GM11168 (cell line): ENCODE measurements around the gene PNPLA1.

ENCODE experiments used
- in situ Hi-C: fragments of 300-500 bp; cut with MboI; formaldehyde crosslinking; loops from one replicate; pipeline ENCODE4 v1.12.0; 2022; ENCODE audit warnings: low sequenced_read_pairs; ENCODE audit not compliant: unreplicated experiment

PNPLA1 gene

GRCh38 chr6:36245572-36246061 is 24.2 kb upstream of the PNPLA1 start:
- in situ Hi-C loops = no loop called here

GRCh38 chr6:36246506-36247268 is 23.2 kb upstream of the PNPLA1 start:
- in situ Hi-C loops = no loop called here

GRCh38 chr6:36247693-36248092 is 22.2 kb upstream of the PNPLA1 start:
- in situ Hi-C loops = no loop called here

GRCh38 chr6:36248980-36249379 is 20.9 kb upstream of the PNPLA1 start:
- in situ Hi-C loops = no loop called here

GRCh38 chr6:36249536-36249935 is 20.3 kb upstream of the PNPLA1 start:
- in situ Hi-C loops = no loop called here

GRCh38 chr6:36252005-36252404 is 17.9 kb upstream of the PNPLA1 start:
- in situ Hi-C loops = no loop called here

- in situ Hi-C loops = no loop called here
Observed at GRCh38 chr6:36263390-36264000, 6.4 kb upstream of the PNPLA1 start.

GRCh38 chr6:36265744-36266143 is 4.1 kb upstream of the PNPLA1 start:
- in situ Hi-C loops = no loop called here

GRCh38 chr6:36266913-36267644 is 2.8 kb upstream of the PNPLA1 start:
- in situ Hi-C loops = no loop called here

GRCh38 chr6:36267731-36268477 is 2.0 kb upstream of the PNPLA1 start:
- in situ Hi-C loops = no loop called here

GRCh38 chr6:36268478-36269275 is 1.2 kb upstream of the PNPLA1 start:
- in situ Hi-C loops = no loop called here

GRCh38 chr6:36272234-36272633 is 2.4 kb downstream of the PNPLA1 start:
- in situ Hi-C loops = no loop called here

- in situ Hi-C loops = no loop called here
Observed at GRCh38 chr6:36273067-36273466, 3.2 kb downstream of the PNPLA1 start.

GRCh38 chr6:36273802-36274514 is 4.1 kb downstream of the PNPLA1 start:
- in situ Hi-C loops = no loop called here

GRCh38 chr6:36276581-36277536 is 7.0 kb downstream of the PNPLA1 start:
- in situ Hi-C loops = no loop called here

GRCh38 chr6:36277946-36278470 is 8.1 kb downstream of the PNPLA1 start:
- in situ Hi-C loops = no loop called here

GRCh38 chr6:36280467-36280866 is 10.6 kb downstream of the PNPLA1 start:
- in situ Hi-C loops = no loop called here

GRCh38 chr6:36280983-36281382 is 11.1 kb downstream of the PNPLA1 start:
- in situ Hi-C loops = no loop called here
